NCI-H2081 treated with DMSO at 0.1 percent for 48 hours (cell line): ENCODE measurements around the gene BIN1.

Experiments
- DNase-seq: peaks from one replicate; lab custom pipeline; 2025; lab: John Stamatoyannopoulos, UW

BIN1 gene

GRCh38 chr2:127074936-127075335 lies 32.0 kb downstream of the BIN1 start:
- no peak for DNase-seq

GRCh38 chr2:127074358-127074757 lies 32.6 kb downstream of the BIN1 start:
- DNase-seq, result no peak

- no peak for DNase-seq
Observed at GRCh38 chr2:127072970-127073369, 34.0 kb downstream of the BIN1 start.

DNA sequence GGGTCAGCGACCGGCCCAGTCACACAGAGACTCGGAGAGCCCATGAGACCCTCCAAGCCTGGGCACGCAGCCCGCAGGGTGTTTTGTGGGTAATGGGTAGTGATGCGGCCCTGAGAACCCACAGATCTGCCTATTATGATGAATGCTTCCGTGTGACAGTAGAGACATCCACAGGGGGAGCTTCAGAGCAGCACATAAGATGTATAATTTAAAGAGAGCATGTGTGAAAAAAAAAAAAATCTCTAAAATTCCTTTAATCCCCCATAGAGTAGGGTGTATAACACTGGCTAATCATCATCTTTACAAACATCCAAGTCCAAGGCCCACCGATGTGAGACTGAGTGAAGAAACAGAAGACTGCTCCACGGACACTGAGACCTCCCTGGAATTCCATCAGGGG lies 34.6 kb downstream of the BIN1 start:
- DNase-seq, result no peak

- DNase-seq, result no peak
Observed at GRCh38 chr2:127071901-127072328, 35.0 kb downstream of the BIN1 start.

GRCh38 chr2:127070221-127070620 lies 36.7 kb downstream of the BIN1 start:
- no peak for DNase-seq

DNA sequence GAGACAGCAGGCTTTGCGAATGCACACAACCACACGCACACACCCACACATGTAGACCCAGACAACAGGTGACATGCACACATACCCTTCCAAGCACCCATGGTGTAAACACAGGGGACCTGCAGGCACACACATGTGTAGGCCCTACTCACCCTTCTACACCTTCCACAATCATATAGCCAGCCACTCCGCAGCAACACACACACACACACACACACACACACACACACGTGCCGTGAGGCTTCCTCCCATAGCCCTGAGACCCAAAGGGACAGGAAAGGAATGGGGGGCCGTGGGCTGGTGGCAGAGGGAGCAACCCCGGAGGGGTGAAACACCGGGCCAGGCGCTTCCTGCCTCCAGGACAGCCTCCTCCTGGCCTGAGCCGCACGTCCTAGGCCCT lies 37.4 kb downstream of the BIN1 start:
- no peak for DNase-seq

DNA sequence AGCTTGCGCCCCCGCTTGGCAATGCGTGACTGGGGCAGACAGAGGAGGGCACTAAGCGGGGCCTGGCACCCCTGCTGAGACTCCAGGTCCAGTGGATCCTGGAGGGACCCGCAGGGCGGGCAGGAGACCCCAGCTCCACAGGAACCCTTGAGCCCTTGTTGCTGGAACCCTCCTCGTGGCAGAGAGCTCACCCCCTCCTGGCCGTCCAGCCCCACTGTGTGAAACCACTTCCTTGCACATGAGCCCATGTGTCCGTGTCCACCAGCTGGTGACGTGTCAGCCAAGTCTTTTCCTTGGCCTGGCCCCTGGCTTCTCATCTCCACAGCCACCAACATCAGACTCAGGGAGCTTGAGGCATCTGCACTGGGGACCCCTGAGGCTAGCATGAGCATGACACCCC lies 38.0 kb downstream of the BIN1 start:
- DNase-seq, result no peak

DNA sequence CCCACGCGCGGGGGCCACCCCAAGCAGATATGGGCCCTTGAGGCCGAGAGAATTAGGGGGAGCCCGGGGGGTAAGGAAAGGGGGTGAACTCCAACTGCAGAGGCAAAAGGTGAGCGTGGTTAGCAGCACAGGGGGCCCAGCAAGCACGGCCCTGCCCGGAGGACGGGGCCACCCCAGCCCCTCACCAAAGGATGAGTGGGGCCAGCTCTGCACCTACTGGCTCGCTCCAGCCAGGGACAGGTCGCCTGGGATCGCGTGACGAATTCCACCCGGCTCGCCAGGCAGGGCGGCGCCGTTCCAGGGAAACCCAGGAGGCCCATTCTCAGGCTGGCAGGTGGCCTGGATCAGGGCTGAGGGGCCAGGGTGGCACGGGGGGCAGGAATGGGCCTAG lies 38.6 kb downstream of the BIN1 start:
- no peak for DNase-seq

- no peak for DNase-seq
Observed at GRCh38 chr2:127067620-127068350, 39.2 kb downstream of the BIN1 start.

DNA sequence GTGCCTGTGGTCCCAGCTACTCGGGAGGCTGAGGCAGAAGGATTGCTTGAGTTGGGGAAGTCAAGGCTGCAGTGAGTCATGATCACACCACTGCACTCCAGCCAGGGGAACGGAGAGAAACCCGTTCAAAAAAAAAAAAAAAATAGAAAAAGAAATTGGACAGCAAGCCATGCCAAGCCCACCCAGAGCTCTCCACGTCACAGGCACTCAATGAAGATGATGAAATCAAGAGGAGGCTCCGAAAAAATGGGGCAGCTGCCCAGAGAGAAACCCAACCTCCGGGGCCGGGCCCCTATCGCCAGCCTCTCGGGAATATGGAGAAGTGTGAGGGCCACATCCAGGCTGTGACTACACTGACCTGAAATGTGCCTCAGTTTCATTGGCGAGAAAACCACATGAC lies 40.0 kb downstream of the BIN1 start:
- no peak for DNase-seq

DNA sequence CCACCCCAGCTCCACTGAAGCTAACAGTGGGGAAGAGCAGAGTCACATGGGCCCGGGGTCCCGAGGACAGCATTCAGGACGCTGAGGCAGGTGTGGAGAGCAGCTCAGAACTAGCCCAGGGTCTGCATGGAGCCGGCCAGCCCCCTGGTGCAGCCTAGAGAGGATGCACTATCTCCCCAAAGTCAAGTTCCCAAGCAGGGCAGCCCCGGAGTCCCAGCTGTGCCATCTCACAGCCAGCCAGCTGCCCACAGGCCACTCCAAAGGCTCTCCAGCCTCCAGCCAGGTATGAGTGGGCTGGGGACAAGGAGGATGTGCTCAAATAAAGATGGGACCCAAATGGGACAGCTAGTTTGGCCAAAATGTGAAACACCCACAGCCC lies 41.0 kb downstream of the BIN1 start:
- DNase-seq, result no peak

DNA sequence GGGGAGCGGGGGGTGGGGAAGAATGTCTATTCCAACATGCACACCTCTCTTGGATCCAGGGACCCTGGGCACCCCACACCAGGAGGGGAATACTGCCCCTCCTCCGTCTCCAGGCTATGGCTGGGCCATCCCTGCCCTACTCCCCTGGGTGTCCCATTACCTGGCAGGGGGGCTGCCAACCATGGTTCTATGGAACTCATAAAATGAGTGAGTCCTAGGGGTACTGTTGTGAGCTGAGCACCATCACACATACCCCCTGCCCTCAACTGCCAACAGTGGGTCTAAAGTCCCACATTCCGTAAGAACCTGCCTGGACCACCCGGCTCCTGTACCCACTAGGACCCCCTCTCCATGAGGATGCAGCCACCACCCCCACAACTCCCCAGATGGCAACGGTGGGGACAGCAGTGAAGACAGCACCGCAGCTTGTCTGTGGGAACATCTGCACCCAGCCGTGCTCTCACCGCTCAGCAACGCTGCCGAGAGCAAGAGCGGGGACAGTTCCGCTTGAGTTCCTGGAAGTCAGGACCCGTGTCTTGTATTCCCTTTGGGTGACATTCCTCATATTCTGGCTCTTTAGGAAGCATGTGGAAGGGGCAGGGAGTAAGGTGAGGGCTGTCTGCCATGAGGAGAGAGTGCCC lies 41.5 kb downstream of the BIN1 start:
- no peak for DNase-seq

- no peak for DNase-seq
Observed at GRCh38 chr2:127064642-127065250, 42.2 kb downstream of the BIN1 start.

- DNase-seq, result no peak
Observed at GRCh38 chr2:127063701-127064590, 43.0 kb downstream of the BIN1 start.

DNA sequence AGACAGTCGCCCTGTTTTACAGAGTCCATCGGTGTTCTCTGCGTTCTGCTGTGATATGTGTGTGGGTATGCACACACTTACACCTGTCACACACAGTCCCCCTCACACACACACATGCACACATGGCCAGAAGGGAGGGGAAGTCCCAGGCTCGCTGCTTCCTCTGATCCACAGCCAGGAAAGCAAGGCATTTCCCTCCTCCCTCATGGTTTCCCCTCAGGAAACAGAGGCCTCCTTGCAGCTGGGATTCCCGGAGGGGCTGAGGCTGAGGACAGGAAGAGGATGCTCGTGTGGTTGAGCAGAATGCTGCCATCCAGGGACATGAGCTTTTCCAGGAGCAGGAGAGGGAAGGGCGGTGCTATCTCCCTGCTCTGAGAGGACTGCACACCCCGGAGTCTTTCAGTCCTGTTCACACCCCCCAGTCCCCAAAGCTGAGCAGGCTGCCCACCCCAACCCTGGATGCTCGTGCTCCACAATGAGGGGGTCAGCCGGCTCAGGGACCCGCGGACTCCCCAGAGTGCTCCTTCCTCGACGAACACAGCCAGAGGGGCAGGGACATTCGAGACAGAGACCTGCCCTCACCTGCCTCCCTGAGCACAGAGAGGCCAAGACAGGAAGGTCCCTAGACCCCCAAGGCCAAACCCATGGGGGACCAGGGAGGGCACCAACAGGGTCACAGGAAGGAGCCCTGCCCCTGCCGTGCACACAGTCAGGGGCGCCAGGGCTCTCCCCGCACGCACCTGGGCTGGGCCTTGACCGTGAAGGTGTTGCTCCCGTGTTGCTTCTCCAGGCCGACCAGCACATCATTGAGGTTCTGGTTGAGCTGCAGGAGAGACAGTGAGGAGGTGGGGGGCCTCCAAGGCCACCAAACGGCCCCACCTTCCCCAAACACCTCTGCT lies 45.3 kb downstream of the BIN1 start:
- DNase-seq, result no peak

GRCh38 chr2:127060264-127060945 lies 46.5 kb downstream of the BIN1 start:
- DNase-seq, result no peak

DNA sequence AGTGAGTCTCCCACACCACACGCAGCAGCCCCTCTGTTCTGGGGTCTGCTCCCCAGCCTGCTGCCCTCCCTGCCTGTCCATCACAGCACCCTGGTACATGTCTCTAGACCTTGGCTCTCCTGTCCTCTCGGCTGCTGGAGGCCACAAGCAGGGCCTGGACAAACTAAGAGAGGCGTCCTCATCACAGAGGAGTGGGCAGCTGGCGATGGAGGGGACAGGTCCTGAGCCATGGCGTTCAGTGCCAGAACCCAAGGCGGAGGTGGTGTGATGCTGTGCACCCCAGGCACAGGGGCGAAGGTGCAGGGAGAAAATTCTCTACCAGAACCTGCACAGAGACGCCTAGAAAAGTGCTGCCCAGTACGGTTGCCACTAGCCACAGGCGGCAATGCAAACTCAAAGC lies 47.4 kb downstream of the BIN1 start:
- DNase-seq, result no peak

- no peak for DNase-seq
Observed at GRCh38 chr2:127058954-127059252, 48.1 kb downstream of the BIN1 start.

DNA sequence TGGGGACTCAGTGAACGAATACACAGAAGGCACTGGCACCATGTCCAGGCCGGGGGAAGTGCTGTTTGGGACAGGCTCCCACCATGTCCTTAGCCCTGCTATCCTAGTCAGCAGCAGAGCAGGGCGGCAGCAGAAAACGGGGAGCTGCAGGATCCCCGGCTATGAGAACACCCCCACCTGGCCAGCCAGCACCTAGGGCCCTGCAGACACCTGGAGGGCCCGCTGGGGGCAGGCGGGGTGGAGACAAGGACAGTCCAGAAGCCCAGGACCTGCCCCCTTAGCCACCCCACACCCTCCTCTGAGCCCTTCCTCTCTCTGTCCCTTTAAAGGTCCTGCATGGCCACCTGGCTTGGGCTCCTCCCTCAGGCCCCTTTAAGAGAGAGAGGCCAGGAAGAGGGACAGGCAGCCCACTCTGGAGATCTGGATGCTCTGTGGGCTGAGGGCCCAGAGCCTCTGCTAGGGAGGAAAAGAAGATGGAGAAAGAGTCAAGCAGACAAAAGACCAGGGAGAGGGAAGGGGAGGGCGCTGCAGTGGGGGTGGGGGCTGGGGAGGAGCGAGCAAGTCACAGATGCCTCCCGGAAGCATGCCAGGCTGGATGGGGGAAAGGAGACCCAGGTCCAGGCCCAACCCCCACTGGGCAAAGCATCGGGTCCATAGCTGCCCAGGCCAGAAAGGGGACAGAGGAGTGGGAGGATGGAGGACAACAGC lies 48.6 kb downstream of the BIN1 start:
- no peak for DNase-seq
